ENCODE measurements around the gene LIME1. TPM values are rescaled to one million over a fixed set of nuclear protein-coding genes. Genes with fewer than 3 reads are reported as not detected.
A peak's percentile ranks its signal among the peaks of the same experiment; 100 is the strongest.

The LIME1 gene, protein sequence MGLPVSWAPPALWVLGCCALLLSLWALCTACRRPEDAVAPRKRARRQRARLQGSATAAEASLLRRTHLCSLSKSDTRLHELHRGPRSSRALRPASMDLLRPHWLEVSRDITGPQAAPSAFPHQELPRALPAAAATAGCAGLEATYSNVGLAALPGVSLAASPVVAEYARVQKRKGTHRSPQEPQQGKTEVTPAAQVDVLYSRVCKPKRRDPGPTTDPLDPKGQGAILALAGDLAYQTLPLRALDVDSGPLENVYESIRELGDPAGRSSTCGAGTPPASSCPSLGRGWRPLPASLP
- total RNA-seq: 1 to 10 TPM; 2.5 to 8.8 (median 3.9) TPM

DNA sequence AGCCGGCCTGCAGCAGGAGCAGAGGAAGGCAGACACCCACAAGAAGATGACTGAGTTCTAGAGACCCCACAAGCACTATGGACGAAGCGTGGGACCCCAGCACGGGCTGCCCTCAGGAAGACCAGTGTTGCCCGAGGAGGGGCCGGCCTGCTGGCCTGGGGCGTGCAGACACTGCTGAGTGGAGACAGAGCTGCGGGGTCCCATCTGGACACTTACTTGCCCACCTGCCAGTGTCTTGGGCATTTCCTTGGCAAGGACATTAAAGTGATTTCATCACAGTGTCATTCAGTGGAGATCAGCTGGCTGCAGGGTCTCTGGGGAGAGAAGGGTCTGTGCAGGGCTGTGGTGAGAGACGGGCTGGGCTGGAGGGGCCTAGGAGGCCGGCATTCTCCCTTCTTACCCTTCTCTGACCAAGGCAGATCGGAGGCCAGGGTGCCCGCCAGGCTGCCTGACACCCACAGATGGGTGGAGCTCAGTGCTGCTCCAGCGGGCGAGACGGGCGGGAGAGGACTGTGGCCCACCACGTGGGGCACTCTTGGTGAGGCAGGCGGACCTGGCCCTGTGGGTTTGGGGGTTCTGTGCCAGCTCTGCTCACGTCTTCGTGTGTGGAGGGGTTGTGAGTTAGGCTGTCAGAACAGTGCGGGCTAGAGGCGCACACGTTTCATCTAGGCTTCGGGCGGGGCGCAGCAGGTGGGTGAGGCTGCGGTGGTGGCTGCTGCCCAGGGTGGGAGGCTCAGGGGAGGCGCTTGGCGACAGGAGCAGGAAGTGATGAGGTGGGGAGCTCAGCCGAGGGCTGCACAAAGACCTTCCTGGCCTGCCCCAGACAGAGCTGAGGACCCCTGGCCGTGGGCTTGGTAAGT, at the start of gene LIME1:
TSS of gene LIME1 (plus strand) at position 806 of the 860 bp plus-strand sequence. CDS start 886 bp downstream, outside the sequence.
- no peak within 1 kb of the TSS for H3K4me3 ChIP-seq
- no peak within 1 kb of the TSS for H3K27ac ChIP-seq
- in situ Hi-C loops (cut with MboI; ENCODE audit: low pct_unique_long_range_greater_than_20kb in 2 of 9, low sequenced_read_pairs in 9 of 9, unreplicated experiment in 9 of 9): no loop called here
- peaks cover 8 to 18% of the 10 kb centered on the region in 2 donors for H3K4me1 ChIP-seq (replicated peaks in 1 of 2)
- ATAC-seq (replicated peaks in 6 of 8): no peak
- WGBS, 10 experiments: 89 to 100% (median 90%) methylated on average over 2 to 17 of the region's 31 CpGs; no CpG with 5 or more reads in 7 of the 10 experiments

GRCh38 chr20:63687419-63688178, 48.9 kb upstream of the LIME1 start:
- WGBS, 10 experiments: 100% methylated on average over 1 of the region's 29 CpGs; no CpG with 5 or more reads in 9 of the 10 experiments
- Histone ChIP-seq H3K27ac (peak overlapping the region in 1 of 2 donors; percentile 81), H3K4me1 (replicated peaks in 1 of 2) (peaks cover 15 to 19% of the 10 kb centered on the region in 2 donors), H3K4me3 (no peak overlapping the region)
- in situ Hi-C loops (cut with MboI; ENCODE audit: low pct_unique_long_range_greater_than_20kb in 2 of 9, low sequenced_read_pairs in 9 of 9, unreplicated experiment in 9 of 9): no loop called here
- ATAC-seq (replicated peaks in 6 of 8): peak in 3 of 8 experiments; percentile 0 to 3 (median 3)

DNA sequence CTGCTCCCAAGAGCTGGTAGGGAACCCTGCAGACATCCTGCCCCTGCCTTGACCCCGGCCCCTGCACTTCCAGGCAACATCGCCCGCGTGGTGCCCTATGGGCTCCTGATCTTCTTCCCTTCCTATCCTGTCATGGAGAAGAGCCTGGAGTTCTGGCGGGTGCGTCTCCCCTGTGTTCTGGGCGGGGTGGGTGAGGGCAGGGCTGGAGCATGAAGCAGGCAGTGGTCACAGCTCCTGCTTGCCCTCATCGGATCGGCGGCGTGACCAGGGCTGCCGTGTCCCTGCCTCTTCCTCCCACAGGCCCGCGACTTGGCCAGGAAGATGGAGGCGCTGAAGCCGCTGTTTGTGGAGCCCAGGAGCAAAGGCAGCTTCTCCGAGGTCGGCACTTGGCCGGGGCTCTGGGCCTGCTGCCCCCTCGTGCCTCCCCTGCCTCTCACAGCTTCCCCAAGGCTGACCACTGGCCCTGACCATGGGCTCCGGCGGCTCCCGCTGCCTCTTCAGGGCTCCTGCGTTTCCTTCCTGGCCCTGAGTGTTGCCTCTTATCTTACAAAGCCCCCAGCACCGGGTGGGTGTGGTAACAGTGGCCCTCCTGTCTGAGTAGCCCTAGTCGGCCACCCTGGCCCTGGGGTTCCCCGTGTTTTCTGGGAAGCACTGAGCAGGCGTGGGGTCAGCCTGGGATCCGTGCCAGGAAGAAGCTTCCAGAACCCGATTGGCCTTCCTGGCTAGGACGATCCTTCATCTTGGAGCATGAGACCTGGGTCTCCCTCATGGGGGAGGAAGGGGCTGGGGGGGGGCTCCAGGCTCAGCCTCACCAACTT, 48.0 kb upstream of the LIME1 start:
- WGBS, 10 experiments: 83 to 100% (median 97%) methylated on average over 1 to 5 of the region's 31 CpGs; no CpG with 5 or more reads in 4 of the 10 experiments
- Histone ChIP-seq H3K4me3 (no peak overlapping the region), H3K4me1 (replicated peaks in 1 of 2) (peaks cover 15 to 19% of the 10 kb centered on the region in 2 donors), H3K27ac (no peak overlapping the region)
- in situ Hi-C loops (cut with MboI; ENCODE audit: low pct_unique_long_range_greater_than_20kb in 2 of 9, low sequenced_read_pairs in 9 of 9, unreplicated experiment in 9 of 9): no loop called here
- ATAC-seq (replicated peaks in 6 of 8): no peak

- 80 to 100% (median 100%) methylated on average over 1 to 2 of the region's 44 CpGs; no CpG with 5 or more reads in 7 of the 10 experiments for WGBS, 10 experiments
- in situ Hi-C loops (cut with MboI; ENCODE audit: low pct_unique_long_range_greater_than_20kb in 2 of 9, low sequenced_read_pairs in 9 of 9, unreplicated experiment in 9 of 9): no loop called here
- no peak for ATAC-seq (replicated peaks in 6 of 8)
- H3K4me1 ChIP-seq (replicated peaks in 1 of 2): peaks cover 15 to 19% of the 10 kb centered on the region in 2 donors
- no peak overlapping the region for H3K4me3 ChIP-seq
- H3K27ac ChIP-seq: no peak overlapping the region
These were observed 47.1 kb upstream of the LIME1 start for GRCh38 chr20:63689046-63690002.

DNA sequence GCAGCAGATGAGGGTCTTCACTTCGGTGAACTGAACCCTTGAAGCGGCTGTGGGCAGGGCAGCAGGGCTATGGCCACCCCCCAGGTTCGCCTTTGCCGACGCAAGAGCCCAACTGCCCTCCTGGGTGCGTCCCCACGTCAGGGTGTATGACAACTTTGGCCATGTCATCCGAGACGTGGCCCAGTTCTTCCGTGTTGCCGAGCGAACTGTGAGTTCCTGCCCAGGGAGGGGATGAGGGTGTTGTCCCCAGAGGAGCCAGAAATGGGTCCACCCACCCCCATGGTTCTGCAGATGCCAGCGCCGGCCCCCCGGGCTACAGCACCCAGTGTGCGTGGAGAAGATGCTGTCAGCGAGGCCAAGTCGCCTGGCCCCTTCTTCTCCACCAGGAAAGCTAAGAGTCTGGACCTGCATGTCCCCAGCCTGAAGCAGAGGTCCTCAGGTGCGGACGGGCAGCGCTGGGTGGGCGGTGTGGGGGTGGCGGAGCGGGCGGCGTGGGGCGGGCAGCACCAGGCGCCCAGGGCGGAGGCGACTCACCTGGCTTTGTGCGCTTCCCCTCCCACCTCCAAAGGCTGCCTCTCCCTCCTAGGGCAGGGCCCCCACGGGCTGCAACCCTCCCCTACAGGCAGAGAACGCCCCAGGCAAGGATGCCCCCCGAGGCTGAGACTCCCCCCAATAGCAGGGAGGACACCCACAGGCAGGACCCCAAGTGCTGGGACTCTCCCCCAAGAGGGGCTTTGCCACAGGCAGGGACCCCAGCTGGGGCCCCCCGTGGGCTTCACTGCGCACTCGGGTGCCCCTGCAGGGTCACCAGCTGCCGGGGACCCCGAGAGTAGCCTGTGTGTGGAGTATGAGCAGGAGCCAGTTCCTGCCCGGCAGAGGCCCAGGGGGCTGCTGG, 46.2 kb upstream of the LIME1 start:
- in situ Hi-C loops (cut with MboI; ENCODE audit: low pct_unique_long_range_greater_than_20kb in 2 of 9, low sequenced_read_pairs in 9 of 9, unreplicated experiment in 9 of 9): no loop called here
- no peak for ATAC-seq (replicated peaks in 6 of 8)
- WGBS, 10 experiments: no CpG with 5 or more reads among the region's 40 CpGs
- peaks cover 15 to 19% of the 10 kb centered on the region in 2 donors for H3K4me1 ChIP-seq (replicated peaks in 1 of 2)
- H3K27ac ChIP-seq: no peak overlapping the region
- no peak overlapping the region for H3K4me3 ChIP-seq

- in situ Hi-C loops (cut with MboI; ENCODE audit: low pct_unique_long_range_greater_than_20kb in 2 of 9, low sequenced_read_pairs in 9 of 9, unreplicated experiment in 9 of 9): no loop called here
- Histone ChIP-seq H3K27ac (no peak overlapping the region), H3K4me1 (replicated peaks in 1 of 2) (peaks cover 14 to 18% of the 10 kb centered on the region in 2 donors), H3K4me3 (no peak overlapping the region)
- WGBS, 10 experiments: 40 to 100% (median 83%) methylated on average over 2 to 3 of the region's 24 CpGs; no CpG with 5 or more reads in 6 of the 10 experiments
- no peak for ATAC-seq (replicated peaks in 6 of 8)
These were observed 45.4 kb upstream of the LIME1 start for GRCh38 chr20:63690898-63691710.

- no peak for ATAC-seq (replicated peaks in 6 of 8)
- peaks cover 7 to 10% of the 10 kb centered on the region in 2 donors for H3K4me1 ChIP-seq (replicated peaks in 1 of 2)
- WGBS, 10 experiments: 80 to 85% methylated on average over 1 to 5 of the region's 21 CpGs; no CpG with 5 or more reads in 8 of the 10 experiments
- H3K27ac ChIP-seq: no peak overlapping the region
- in situ Hi-C loops (cut with MboI; ENCODE audit: low pct_unique_long_range_greater_than_20kb in 2 of 9, low sequenced_read_pairs in 9 of 9, unreplicated experiment in 9 of 9): no loop called here
- H3K4me3 ChIP-seq: no peak overlapping the region
These were observed 44.6 kb upstream of the LIME1 start for GRCh38 chr20:63691711-63692435.

DNA sequence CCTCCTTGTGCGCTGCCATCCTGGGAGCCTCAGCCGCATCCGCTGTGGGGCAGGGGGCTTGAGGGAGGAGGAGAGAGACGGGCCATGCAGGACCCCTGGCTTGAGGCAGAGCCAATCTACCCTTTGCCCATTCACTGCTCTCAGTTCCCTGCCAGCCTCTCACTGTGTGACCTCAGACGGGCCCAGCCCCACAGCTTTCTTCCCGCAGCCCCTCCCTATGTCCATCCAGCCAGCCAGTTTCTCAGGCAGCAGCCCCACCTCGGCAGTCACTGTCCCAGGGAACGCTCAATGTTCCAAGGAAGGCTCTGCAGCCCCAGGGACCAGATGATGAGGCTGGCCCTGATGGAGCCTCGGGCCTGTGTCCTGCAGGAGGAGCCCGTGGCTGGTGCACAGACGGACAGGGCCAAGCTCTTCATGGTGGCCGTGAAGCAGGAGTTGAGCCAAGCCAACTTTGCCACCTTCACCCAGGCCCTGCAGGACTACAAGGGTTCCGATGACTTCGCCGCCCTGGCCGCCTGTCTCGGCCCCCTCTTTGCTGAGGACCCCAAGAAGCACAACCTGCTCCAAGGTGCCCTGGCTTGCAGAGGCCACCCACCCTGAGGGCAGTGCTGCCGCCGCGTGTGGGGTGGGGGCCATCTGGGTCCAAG, 43.9 kb upstream of the LIME1 start:
- H3K4me3 ChIP-seq: no peak overlapping the region
- WGBS, 10 experiments: 58 to 100% (median 81%) methylated on average over 1 to 8 of the region's 20 CpGs; no CpG with 5 or more reads in 5 of the 10 experiments
- H3K4me1 ChIP-seq (replicated peaks in 1 of 2): peaks cover 0 to 3% of the 10 kb centered on the region in 2 donors
- in situ Hi-C loops (cut with MboI; ENCODE audit: low pct_unique_long_range_greater_than_20kb in 2 of 9, low sequenced_read_pairs in 9 of 9, unreplicated experiment in 9 of 9): no loop called here
- ATAC-seq (replicated peaks in 6 of 8): peak; percentile 1 to 53 (median 21)
- no peak overlapping the region for H3K27ac ChIP-seq

DNA sequence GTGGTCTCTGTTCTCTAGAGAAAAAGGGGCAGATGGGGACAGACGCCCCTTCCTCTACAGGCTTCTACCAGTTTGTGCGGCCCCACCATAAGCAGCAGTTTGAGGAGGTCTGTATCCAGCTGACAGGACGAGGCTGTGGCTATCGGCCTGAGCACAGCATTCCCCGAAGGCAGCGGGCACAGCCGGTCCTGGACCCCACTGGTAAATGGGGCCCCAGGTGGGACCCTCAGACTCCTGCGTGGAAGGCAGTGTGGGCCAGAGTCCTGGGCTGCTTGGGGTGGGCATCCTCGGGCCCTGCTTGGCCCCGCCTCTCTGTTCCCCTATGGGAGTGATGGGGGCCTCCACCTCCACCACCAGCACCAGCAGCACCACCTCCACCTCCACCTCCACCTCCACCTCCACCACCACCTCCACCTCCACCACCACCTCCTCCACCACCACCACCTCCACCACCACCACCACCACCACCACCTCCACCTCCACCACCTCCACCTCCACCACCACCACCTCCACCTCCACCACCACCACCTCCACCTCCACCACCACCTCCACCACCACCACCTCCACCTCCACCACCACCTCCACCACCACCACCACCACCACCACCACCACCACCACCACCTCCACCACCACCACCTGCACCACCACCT, 43.3 kb upstream of the LIME1 start:
- ATAC-seq (replicated peaks in 6 of 8): no peak
- in situ Hi-C loops (cut with MboI; ENCODE audit: low pct_unique_long_range_greater_than_20kb in 2 of 9, low sequenced_read_pairs in 9 of 9, unreplicated experiment in 9 of 9): no loop called here
- no peak overlapping the region for H3K27ac ChIP-seq
- H3K4me1 ChIP-seq (replicated peaks in 1 of 2): no peaks in the 10 kb centered on the region
- WGBS, 10 experiments: 93 to 94% methylated on average over 3 to 5 of the region's 10 CpGs; no CpG with 5 or more reads in 8 of the 10 experiments
- no peak overlapping the region for H3K4me3 ChIP-seq
